A204.1 (cell line): ENCODE data around the gene ZBTB2.
"Not testable (repeated sequence)": the region's sequence is repeated elsewhere in the genome, so short reads cannot be mapped to it uniquely, and the experiment has no call there.

Experiments used
- FAIRE-seq: peaks from 2 replicates; lab custom pipeline; 2012; peaks lifted over from hg19 to GRCh38; lab: Jason Lieb, UNC

ZBTB2 gene

DNA sequence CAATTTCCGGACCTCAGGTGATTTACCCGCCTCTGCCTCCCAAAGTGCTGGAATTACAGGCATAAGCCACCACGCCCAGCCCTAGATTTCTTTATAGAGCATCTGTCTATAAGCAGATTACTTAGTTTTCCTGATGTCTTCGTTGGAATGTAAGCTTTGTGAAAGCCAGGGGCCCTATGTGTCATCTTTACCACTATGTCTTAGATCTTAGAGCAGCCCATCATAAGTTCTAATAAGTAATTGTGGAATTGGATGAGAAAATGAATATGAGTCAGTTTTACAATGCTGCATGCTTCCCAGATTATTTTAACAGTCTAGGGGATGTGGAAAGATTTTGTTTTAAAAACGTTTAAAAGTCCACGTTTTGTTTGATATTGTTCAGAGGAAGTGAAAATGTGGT, 9.1 kb upstream of the ZBTB2 start:
- no peak for FAIRE-seq

DNA sequence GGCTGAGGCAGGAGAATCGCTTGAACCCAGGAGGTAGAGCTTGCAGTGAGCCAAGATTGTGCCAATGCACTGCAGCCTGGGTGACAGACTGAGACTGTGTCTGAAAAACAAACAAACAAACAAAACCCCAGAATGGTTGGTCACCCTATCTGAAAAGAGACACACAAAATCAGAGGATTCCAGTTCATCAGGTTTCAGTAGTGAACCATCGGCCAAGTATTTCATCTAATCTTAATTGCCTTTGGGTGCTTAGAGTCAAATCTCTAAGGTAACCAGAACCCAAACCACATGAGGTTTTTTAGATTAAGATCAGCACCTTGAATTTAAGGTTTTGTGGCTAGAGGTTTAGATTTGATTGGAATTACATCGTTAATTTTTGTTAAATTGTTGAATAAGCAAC, 8.3 kb upstream of the ZBTB2 start:
- FAIRE-seq = no peak

DNA sequence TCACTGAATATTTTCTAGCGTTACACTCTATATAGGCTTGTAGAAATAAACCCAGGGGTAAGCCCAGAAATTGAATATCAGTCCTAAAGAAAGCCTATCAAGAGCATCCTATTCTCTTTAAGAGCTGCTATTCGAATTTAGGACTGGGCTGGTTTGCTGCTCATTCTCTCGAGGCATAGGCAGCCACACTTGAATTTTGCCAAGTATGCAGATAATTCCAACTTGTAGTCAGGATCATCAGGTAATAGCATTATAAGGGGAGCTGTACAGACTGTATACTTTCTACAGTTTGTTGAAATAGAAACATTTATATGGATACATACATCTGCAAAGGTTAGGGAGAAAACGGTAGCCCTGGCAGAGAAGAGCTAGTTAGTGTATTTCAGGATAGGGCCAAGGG, 2.1 kb upstream of the ZBTB2 start:
- FAIRE-seq = no peak

DNA sequence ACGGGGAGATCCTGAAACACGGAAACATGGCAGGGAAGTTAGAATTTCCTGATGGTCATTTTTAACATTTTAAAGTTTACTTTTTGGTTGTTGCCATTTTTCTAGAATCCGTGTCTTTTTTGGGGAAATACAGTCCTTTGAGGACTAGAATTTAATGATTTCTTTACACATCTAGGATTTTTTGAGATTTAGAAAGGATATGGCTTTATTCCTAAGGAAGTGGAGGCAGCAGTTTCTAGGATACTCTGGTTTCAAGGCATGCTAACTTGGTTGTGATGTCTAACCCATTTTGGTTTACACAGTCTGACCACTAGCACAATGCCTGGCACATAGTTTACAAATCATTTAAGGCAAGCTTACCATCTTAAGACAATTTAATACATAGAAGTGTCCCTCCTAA, 1.1 kb upstream of the ZBTB2 start:
- no peak for FAIRE-seq

DNA sequence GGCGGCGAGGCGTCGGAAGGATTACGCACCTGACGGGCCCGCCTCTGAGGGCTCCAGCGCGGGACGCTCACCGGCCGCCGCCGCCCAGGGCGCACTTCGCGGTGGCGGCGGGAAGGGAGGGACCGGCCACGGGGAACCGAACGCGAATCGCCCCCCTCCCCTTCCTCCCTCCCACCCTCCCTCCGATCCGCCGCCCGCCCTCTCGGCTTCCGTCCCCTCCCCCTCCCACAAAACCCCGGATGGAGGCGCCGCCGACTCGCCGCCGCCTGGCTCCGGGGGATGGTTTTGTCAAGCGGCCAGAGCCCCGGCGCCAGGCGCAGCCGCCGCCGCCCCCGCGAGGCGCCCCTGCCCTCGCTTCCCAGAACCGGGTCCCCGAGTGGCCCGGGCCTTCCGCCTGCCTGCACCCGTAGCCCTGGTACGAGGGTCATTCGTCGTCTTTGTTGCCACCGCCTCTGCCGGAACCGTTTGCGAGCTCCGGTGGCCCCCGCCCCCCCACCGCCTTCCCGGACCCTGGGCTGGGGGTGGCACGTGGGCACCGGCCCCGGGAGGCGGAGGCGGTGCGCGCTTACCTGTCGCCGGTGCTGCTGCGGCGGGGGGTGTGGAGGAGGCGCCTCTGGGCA, 398 bp downstream of the ZBTB2 start:
- no peak for FAIRE-seq

DNA sequence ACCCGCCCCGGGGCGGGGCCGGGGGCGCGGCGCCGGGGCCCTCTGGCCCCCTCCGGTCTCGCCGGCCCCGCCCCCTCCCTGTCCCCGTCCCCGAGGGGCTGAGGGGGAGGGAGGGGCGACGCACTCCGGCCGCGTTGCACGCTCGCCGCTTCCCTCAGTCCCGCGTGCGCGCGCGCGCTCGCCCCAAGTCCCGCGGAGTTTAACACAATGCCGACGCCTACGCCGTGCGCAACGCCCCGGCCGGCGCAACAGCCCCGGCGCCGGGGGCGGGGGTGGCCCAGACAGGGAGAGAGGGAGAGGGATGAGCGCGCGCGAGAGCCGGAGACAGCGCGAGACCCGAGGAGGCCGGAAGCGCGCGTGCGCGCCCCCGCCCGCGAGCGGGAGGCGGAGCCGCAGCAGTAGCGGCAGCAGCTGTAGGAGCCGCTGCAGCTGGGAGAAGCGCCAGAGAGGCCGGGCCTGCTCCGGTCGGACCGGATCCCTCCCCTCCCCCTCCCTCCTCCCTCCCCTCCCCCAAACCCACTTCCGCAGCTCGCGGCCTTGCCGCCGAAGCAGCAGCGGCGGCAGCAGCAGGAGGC, 996 bp downstream of the ZBTB2 start:
- FAIRE-seq = no peak

DNA sequence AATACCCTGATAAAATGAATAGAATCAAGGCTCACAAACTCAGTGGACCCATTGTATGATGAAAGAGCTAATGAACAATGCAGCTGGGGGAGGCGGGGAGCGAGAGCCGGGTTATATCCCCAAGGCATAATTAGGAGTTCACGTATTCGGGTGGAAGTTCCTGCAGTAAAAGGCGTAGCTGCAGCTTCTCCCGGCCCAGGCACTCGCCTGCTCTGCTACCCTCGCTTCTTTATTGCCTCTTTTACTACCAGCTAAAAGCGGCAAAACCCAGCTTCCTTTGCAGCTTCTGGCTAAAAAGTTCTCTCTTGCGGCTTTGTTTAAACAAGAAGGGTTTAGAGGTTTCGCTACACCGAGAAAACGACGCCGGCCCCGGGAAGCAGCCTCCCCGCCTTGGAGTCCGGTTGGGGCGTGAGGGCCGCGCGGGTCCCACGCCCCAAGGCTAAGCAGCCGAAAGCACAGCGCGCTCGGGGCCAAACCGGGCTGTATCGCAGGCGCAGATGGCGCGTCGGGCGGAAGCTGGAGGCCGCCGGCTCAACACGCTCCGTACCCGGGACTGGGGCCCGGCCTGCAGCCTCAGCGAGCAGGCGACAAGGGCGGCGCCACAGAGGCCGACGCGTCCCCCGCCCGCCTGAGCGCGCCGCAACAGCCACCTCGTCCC, 1.6 kb downstream of the ZBTB2 start:
- no peak for FAIRE-seq

DNA sequence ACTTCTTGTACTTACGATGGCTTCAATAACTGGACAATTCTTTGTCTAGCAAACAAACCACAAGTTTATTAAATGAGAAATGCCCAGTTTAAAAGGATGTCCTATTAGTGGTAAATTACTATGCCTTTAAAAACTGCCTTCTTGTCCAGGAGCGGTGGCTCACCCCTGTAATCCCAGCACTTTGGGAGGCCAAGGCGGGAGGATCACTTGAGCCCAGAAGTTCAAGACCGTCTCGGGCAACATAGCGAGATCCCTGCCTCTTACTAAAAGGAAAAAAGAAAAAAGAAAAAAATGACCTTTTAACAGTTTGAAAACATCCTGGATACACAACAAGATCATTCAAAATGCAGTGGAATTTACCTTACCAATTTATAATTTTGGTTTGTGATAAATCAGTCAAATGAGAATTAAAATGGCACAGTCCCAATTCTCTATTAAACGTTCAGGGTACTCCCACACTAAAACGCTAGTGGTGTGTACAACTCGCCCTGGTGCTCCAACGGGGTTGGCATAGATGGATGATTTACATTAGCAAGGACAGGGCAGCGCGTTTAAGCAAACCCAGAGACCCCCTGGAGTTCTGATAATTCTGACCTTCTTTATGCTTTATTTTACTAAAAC, 2.3 kb downstream of the ZBTB2 start:
- no peak for FAIRE-seq

DNA sequence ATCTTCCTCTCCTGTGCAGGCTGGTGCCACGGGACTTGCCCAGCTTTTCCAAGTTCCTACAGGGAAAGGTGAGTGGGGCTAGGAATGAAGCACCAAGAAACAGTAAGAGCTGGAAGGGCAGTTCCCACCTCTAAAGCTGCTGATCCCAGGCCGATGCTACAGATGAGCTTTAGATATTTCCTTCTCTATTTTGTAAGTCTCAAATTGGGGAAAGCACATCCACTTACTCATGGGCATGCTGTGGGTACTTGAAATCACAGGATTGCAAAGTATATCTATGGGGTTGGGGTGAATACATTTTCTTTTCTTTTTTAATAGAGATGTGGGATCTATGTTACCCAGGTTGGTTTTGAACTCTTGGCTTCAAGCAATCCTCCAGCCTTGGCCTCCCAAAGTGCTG, 3.1 kb downstream of the ZBTB2 start:
- no peak for FAIRE-seq

DNA sequence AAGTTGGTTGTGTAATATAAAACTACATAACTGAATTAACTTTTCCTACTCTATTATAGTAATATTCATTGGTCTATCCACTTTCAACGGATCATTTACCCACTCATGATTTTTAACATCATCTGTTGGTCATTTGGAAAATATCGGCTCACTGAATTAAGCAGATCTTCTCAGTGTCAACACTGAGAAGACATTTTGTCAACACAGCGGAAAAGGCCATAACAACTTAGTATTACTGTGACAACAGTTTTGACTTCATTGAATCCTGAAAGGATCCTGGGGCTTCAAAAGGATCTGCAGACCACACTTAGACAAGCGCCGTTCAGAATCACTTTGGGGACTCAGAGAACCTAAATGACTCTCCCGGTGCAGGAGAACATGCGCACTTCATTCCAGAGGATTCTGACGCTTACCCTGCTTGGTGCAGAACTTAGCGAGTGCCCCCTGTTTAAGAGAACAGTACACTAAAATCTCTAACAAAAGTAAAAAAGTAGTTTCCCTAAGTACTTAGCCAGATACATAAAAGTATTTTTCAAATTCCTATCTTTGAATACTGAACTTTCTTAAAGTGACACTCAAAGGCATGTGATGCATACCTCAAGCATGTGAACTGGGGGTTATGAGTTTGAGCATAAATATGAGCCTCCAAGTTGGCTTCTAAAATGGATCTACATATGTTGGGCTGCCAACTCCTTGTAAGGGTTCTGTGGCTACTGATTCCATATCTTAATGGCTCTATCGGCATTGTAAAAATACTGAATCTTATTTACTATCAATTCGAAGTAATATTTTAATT, 4.0 kb downstream of the ZBTB2 start:
- no peak for FAIRE-seq

DNA sequence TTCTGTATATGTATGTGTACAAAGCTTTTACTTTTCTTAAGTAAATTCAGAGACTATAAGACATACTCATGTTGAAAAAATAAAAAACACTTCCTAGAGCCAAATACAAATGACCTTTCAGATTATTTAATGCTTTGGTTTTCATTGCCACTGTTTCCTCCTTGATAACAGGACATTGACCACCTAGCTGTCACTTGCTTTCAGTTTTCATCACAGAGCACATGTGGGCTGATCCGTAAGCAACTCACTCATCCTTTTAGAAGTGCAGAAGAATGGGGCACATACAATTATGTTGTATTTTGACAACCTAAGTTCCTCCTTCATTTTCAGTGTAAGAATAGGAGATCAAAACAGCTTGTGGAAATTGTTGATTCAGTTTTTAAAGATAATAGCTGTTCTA, 6.2 kb downstream of the ZBTB2 start:
- FAIRE-seq = no peak

DNA sequence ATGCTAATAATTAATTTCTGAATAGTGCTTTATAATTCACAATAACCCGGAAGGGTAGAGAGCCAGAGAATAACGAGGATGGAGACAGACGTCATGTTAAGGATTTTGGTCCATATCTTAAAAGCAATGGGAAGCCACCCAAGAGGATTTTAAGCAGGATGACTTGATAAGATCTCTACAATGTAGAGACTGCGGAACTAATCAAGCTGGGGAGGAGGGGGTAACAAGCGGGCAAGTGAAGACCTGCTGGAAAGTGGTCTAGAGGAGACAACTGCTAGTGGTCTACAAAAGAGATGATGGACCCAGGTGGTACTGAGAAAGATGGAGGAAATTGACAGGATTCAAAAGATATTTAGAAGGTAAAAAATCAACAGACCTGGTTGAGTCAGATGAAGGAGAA, 7.2 kb downstream of the ZBTB2 start:
- FAIRE-seq = no peak

DNA sequence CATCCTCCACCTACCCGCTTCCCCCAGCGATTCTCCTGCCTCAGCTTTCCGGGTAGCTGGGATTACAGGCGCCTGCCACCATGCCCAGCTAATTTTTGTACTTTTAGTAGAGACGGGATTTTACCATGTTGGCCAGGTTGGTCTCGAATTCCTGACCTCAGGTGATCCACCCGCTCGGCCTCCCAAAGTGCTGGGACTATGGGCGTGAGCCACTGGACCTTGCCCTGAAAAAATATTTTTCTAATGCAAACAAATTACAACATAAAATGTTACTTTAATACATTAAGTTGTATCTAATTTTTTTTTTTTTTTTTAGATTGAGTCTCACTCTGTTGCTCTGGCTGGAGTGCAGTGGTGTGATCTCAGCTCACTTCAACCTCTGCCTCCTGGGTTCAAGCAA, 8.7 kb downstream of the ZBTB2 start:
- FAIRE-seq = not testable (repeated sequence)

DNA sequence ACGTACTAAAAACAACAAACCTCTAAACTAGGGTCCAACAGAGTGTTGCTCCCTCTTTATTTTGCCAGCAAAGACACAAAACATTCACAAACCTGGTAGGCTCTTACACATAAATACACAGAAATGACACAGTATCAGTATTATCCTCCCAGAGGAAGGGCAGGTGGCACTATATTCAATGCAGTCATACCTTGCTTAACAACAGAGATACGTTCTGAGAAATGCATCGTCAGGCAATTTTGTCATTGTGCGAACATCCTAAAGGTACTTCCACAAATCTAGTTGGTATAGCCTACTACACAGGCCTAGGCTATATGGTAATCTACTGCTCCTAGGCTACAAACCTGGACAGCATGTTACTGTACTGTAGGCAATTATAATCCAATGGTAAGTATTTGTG, 9.6 kb downstream of the ZBTB2 start:
- FAIRE-seq = no peak

DNA sequence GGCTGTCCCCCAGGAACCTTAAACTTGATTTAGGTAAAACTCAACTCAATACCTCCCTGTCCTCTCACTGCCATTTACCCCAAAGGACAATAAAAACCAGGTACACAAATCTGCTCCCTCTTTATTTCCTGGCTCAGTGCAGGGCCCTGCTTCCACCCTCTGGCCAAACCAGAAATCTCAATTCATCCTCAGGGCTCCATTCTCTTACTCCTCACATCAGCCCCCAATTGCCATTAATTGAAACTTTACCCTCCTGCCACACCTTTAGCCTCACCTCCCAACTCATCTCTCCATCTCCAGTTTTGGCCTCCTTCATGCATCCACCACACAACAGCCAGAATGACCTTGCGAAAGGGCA, 10.5 kb downstream of the ZBTB2 start:
- no peak for FAIRE-seq

DNA sequence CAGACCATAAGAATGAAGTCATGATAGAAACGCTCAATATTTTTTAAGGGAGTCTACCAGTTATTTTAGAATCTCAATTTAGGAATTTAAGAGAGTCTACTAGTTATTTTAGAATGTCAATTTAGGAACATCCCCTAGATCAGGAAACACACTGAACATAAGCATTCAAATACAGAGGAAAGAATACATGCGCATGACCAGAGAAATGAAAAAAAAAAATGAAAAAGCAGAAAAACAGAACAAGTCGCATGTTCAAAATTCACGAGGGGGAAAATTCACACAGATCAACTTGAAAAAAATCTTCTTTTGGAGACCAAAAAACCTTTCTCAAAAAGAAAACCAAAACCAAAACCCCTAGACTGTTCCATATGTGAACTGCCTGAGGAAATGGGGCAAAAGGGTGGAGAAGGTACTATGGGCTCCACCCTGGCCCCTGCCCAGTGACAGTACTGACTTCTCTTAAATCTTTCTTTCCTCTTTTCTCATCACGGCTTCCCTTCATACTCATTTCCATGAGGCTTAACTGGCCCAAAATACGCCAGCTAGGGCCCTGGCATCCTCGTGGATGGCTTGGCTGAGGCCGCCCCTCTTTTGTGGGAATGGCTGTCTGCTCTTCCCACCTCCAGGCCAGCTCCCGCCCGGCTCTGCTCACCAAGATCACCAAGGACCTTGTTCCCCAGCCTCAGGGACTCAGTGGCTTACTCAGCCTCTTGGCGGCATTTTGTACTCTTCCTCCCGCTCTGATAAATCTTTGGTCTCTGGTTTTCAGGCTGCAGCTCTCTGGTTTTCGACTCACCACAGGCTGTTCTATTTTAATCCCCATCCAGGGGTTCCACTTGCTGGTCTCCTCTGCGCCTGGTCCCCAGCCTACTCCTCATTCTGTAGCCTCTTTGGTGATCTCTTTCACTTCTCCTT, 11.2 kb downstream of the ZBTB2 start:
- FAIRE-seq = no peak

DNA sequence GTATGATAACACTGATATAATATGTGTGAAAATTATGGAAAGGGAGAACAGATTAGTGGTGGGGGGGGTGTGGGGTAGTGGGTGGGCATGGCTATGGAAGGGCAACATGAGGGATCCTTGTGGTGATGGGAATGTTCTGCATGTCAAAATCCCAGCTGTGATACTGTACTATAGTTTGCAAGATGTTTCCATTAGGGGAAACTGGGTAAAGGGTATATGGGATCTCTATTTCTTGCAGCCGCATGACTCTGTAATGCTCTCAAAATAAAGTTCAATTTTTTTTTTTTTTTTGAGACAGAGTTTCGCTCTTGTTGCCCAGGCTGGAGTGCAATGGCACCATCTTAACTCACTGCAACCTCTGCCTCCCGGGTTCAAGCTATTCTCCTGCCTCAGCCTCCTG, 14.3 kb downstream of the ZBTB2 start:
- no peak for FAIRE-seq

DNA sequence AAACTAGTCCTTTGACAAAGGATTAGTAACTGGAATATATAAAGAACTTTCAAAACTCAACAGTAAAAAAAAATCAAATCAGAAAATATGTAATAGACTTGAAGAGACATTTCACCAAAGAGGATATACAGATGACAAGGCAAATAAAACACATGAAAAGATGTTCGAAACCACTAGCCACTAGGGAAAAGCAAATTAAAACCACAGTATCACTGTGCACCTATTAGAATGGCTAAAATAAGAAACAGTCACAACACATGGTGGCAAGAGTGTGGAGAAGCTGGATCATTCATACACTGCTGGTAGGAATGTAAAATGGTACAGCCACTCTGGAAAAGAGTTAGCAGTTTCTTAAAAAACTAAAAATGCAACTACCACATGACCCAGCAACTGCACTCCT, 14.9 kb downstream of the ZBTB2 start:
- no peak for FAIRE-seq

DNA sequence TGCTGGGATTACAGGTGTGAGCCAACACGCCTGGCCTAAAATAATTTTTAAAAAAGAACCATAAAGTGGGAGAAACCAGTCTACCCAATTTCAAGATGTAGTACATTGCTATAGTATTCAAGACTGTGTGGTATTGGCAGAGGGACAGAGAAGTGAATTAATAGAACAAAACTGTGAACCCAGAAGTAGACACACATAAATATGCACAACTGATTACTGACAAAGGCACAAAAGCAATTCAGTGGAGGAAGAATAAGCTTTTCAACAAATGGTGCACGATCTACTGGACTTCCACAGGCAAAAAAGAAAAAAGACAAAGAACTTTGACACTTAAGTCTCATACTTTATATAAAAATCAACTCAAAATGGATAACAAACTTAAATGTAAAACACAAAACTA, 15.5 kb downstream of the ZBTB2 start:
- FAIRE-seq = no peak

DNA sequence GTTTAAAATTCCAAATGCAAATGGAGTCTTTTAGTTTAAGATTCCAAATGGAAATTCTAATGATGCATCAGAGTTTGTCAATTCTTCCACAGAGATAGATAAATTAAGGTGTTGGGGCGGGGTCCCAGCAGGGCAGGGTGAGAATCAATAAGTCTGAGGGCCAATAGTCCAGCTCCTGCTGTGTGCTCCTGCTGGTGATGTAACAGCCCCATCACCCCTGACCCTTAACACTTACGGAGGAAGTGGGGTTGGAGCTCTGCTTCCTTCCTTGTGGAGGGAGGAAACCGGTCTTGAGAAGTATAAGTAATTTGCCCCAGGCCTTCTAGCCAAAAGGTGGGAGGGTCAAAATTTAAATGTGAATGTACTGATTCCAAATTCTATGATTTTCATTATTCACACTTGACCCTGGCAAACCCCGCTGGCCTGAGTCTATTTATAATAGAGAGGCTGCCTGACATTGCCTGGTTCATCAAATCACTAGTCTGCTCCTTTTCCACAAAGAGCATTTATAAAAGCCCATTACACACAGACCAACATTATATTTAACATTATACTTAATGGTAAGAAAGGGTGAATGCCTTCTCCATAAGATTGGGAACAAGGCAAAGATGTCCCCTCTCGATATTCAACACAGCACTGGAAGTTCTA, 17.2 kb downstream of the ZBTB2 start:
- FAIRE-seq = no peak

DNA sequence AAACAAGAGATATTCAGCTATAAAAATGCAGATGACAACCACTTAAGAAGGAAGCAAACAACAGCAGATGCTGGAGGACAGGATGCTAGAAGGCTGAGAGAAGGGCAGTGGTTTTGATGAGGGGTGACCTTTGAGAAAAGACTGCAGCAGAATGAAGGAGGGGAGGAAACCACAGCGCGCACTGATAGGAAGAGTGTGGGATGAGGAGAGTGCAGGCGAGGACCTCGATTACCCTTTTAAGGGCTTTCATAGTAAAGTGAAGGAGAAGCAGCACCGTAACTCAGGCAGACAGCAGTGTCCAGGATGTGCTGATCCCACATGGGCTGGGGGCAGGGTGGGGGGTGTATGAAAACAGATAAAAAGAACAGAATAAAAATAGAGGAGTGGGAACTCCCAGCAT, 19.2 kb downstream of the ZBTB2 start:
- FAIRE-seq = no peak
